ENCODE measurements around the gene BEND7. TPM values are rescaled to one million over a fixed set of nuclear protein-coding genes. Genes with fewer than 3 reads are reported as not detected.
"Not testable (repeated sequence)": the region's sequence is repeated elsewhere in the genome, so short reads cannot be mapped to it uniquely, and the experiment has no call there.

The BEND7 gene
- total RNA-seq, 1 donor from 2014 or later = 3.1 TPM

- H3K4me1 Mint-ChIP-seq (ENCODE audit: low read depth, unreplicated experiment) = peaks cover 35% of the 10 kb centered on the region
- no peaks in the 10 kb centered on the region for H3K36me3 Mint-ChIP-seq (ENCODE audit: unreplicated experiment)
- H3K9me3 Mint-ChIP-seq (ENCODE audit: unreplicated experiment) = peaks cover 2% of the 10 kb centered on the region
- no peak overlapping the region for H3K27ac Mint-ChIP-seq (ENCODE audit: unreplicated experiment)
- peaks cover 8% of the 10 kb centered on the region for H3K27me3 Mint-ChIP-seq (ENCODE audit: unreplicated experiment)
- no peak for TF ChIP-seq CTCF (IDR thresholded peaks at IDR 0.05; ENCODE audit: partially characterized antibody, unreplicated experiment)
- peak overlapping the region; percentile 78 for H3K4me3 Mint-ChIP-seq (ENCODE audit: unreplicated experiment)
- peak; percentile 42 for DNase-seq
Observed at GRCh38 chr10:13439313-13440184, 89.3 kb downstream of the BEND7 start.

- H3K27me3 Mint-ChIP-seq (ENCODE audit: unreplicated experiment) = peaks cover 8% of the 10 kb centered on the region
- no peaks in the 10 kb centered on the region for H3K36me3 Mint-ChIP-seq (ENCODE audit: unreplicated experiment)
- no peak overlapping the region for H3K4me3 Mint-ChIP-seq (ENCODE audit: unreplicated experiment)
- peaks cover 19% of the 10 kb centered on the region for H3K4me1 Mint-ChIP-seq (ENCODE audit: low read depth, unreplicated experiment)
- DNase-seq = no peak
- H3K27ac Mint-ChIP-seq (ENCODE audit: unreplicated experiment) = no peak overlapping the region
- no peaks in the 10 kb centered on the region for H3K9me3 Mint-ChIP-seq (ENCODE audit: unreplicated experiment)
- TF ChIP-seq CTCF (IDR thresholded peaks at IDR 0.05; ENCODE audit: partially characterized antibody, unreplicated experiment) = no peak
Observed at GRCh38 chr10:13437026-13437555, 91.7 kb downstream of the BEND7 start.

GRCh38 chr10:13427943-13428342, 100.9 kb downstream of the BEND7 start:
- H3K9me3 Mint-ChIP-seq (ENCODE audit: unreplicated experiment) = not testable (repeated sequence)

GRCh38 chr10:13425397-13425796, 103.4 kb downstream of the BEND7 start:
- Mint-ChIP-seq H3K27ac (ENCODE audit: unreplicated experiment) (no peak overlapping the region), H3K4me1 (ENCODE audit: low read depth, unreplicated experiment) (no peaks in the 10 kb centered on the region)
- DNase-seq = no peak

More at GRCh38 chr10:13427943-13428342, 100.9 kb downstream of the BEND7 start:
- not testable (repeated sequence) for H3K4me1 Mint-ChIP-seq (ENCODE audit: low read depth, unreplicated experiment); H3K27me3 Mint-ChIP-seq (ENCODE audit: unreplicated experiment); H3K36me3 Mint-ChIP-seq (ENCODE audit: unreplicated experiment); H3K4me3 Mint-ChIP-seq (ENCODE audit: unreplicated experiment); DNase-seq; H3K27ac Mint-ChIP-seq (ENCODE audit: unreplicated experiment)

GRCh38 chr10:13422800-13423199, 106.0 kb downstream of the BEND7 start:
- Mint-ChIP-seq H3K4me3 (ENCODE audit: unreplicated experiment) (no peak overlapping the region), H3K9me3 (ENCODE audit: unreplicated experiment) (peaks cover 2% of the 10 kb centered on the region), H3K4me1 (ENCODE audit: low read depth, unreplicated experiment) (no peaks in the 10 kb centered on the region), H3K27ac (ENCODE audit: unreplicated experiment) (no peak overlapping the region), H3K36me3 (ENCODE audit: unreplicated experiment) (peaks cover 3% of the 10 kb centered on the region), H3K27me3 (ENCODE audit: unreplicated experiment) (no peaks in the 10 kb centered on the region)
- no peak for DNase-seq
- TF ChIP-seq CTCF (IDR thresholded peaks at IDR 0.05; ENCODE audit: partially characterized antibody, unreplicated experiment) = no peak

More at GRCh38 chr10:13425397-13425796, 103.4 kb downstream of the BEND7 start:
- peaks cover 3% of the 10 kb centered on the region for H3K36me3 Mint-ChIP-seq (ENCODE audit: unreplicated experiment)
- peaks cover 2% of the 10 kb centered on the region for H3K9me3 Mint-ChIP-seq (ENCODE audit: unreplicated experiment)
- TF ChIP-seq CTCF (IDR thresholded peaks at IDR 0.05; ENCODE audit: partially characterized antibody, unreplicated experiment) = no peak
- no peaks in the 10 kb centered on the region for H3K27me3 Mint-ChIP-seq (ENCODE audit: unreplicated experiment)
- no peak overlapping the region for H3K4me3 Mint-ChIP-seq (ENCODE audit: unreplicated experiment)

Data from glutamatergic neuron (in vitro differentiated cells).